Lung (tissue), 12 donors: Measurements from ENCODE around the gene SLC2A10. TPM values are rescaled to one million over a fixed set of nuclear protein-coding genes. Genes with fewer than 3 reads are reported as not detected.
"Not testable (repeated sequence)": the region's sequence is repeated elsewhere in the genome, so short reads cannot be mapped to it uniquely, and the experiment has no call there.

Source experiments
- ATAC-seq: fragments of 200-7000 bp; cut with Tn5 transposase; one replicate; pipeline ENCODE4 v1.9.1; 2020; ENCODE audit warnings: moderate number of reproducible peaks; ENCODE audit not compliant: insufficient read depth, low FRiP score
- DNase-seq, 3 donors: peaks; one replicate each; pipeline ENCODE4 v3.0.0-alpha.2; 2013 to 2017
- H3K27ac ChIP-seq, 2 donors: one replicate each; pipeline ENCODE4 v1.5.1; 2013; ENCODE audit warnings: mild to moderate bottlenecking in 2 of 2, moderate library complexity in 2 of 2, control low read depth in 1 of 2, inconsistent platforms in 1 of 2, low read depth in 1 of 2, low read length in 1 of 2
- H3K27me3 ChIP-seq, 3 donors: one replicate each; pipeline ENCODE4 v1.5.1; 2013; ENCODE audit warnings: low read length in 2 of 3; ENCODE audit not compliant: control insufficient read depth in 3 of 3, insufficient read depth in 3 of 3
- H3K36me3 ChIP-seq, 4 donors: one replicate each; pipeline ENCODE4 v1.5.1; 2013; ENCODE audit warnings: low read length in 4 of 4, mild to moderate bottlenecking in 1 of 4, moderate library complexity in 1 of 4; ENCODE audit not compliant: control insufficient read depth in 4 of 4, insufficient read depth in 4 of 4
- H3K4me1 ChIP-seq, 5 donors: one replicate each; pipeline ENCODE4 v1.5.1; 2013; ENCODE audit warnings: low read length in 5 of 5, mild to moderate bottlenecking in 2 of 5, moderate library complexity in 1 of 5; ENCODE audit not compliant: control insufficient read depth in 5 of 5, insufficient read depth in 5 of 5
- H3K4me3 ChIP-seq: one replicate; pipeline ENCODE4 v1.5.1; 2013; ENCODE audit warnings: mild to moderate bottlenecking, control low read depth, moderate library complexity
- H3K9ac ChIP-seq, 2 donors: one replicate each; pipeline ENCODE4 v1.5.1; 2013; ENCODE audit warnings: low read length in 2 of 2, control low read depth in 1 of 2; ENCODE audit not compliant: insufficient read depth in 1 of 2
- H3K9me3 ChIP-seq, 4 donors: one replicate each; pipeline ENCODE4 v1.5.1; 2013; ENCODE audit warnings: low read length in 3 of 4, mild to moderate bottlenecking in 1 of 4, moderate library complexity in 1 of 4; ENCODE audit not compliant: control insufficient read depth in 4 of 4, insufficient read depth in 3 of 4
- CTCF ChIP-seq: IDR thresholded peaks from 2 replicates; pipeline ENCODE4 v1.5.1; 2012; ENCODE audit warnings: mild to moderate bottlenecking; ENCODE audit errors: control extremely low read depth, extremely low read depth
- WGBS, 2 donors: extraction: QIAGEN DNeasy Blood & Tissue Kit; methylation state at CpG; one replicate each; pipeline ENCODE4 v1.1.7; 2013; 5-methylcytosine and 5-hydroxymethylcytosine counted together
- polyA plus RNA-seq, 2 donors: library from polyadenylated mRNA; stranded (reverse); fragments of 200-250 nt; gene quantifications; one replicate each; pipeline ENCODE4 v1.2.1, GENCODE V29; 2013
- total RNA-seq, 2 donors: library from RNA; depleted of rRNA in 1 of 2; stranded (reverse); fragments of >200 nt in 1 of 2; gene quantifications; one replicate each; pipeline ENCODE4 v1.2.1, GENCODE V29; 2014 to 2021
- donor health status: control.
- donor health status: control.
- donor health status: Bipolar disorder and iron deficiency.
- donor health status: healthy.
- donor health status: DM: yes; HTN: yes; CAD: no.

SLC2A10 gene
- total and polyA plus RNA-seq, 4 donors, result 7.4 to 20.6 (median 12.1) TPM

GRCh38 chr20:46674253-46675083 lies 35.0 kb upstream of the SLC2A10 start:
- WGBS, 2 donors, result 73 to 80% methylated on average over 14 of the region's 14 CpGs
- no peak overlapping the region for H3K9ac ChIP-seq
- ATAC-seq, result no peak
- H3K27ac ChIP-seq, result no peak overlapping the region
- H3K27me3 ChIP-seq, result no peaks in the 10 kb centered on the region
- no peak for TF ChIP-seq CTCF
- peaks cover 0 to 5% (median 0%) of the 10 kb centered on the region in 5 donors for H3K4me1 ChIP-seq
- H3K9me3 ChIP-seq, result peaks cover 0 to 11% (median 4%) of the 10 kb centered on the region in 4 donors
- peak in 1 of 3 donors; percentile 27 for DNase-seq
- no peak overlapping the region for H3K4me3 ChIP-seq
- H3K36me3 ChIP-seq, result peaks cover 0 to 3% (median 0%) of the 10 kb centered on the region in 4 donors

- H3K36me3 ChIP-seq, ATAC-seq, H3K4me1 ChIP-seq, H3K9me3 ChIP-seq, H3K4me3 ChIP-seq, H3K27me3 ChIP-seq, H3K27ac ChIP-seq, H3K9ac ChIP-seq, DNase-seq: not testable (repeated sequence)
- 90 to 93% methylated on average over 11 to 13 of the region's 14 CpGs for WGBS, 2 donors
Measured at GRCh38 chr20:46676649-46677316, 32.7 kb upstream of the SLC2A10 start.

- no peak overlapping the region for H3K9ac ChIP-seq
- no peak overlapping the region for H3K27ac ChIP-seq
- peaks cover 0 to 4% (median 2%) of the 10 kb centered on the region in 4 donors for H3K36me3 ChIP-seq
- DNase-seq (no peak), ATAC-seq (no peak)
- H3K4me3 ChIP-seq, result no peak overlapping the region
- H3K4me1 ChIP-seq, result peaks cover 0 to 2% (median 2%) of the 10 kb centered on the region in 5 donors
- no peak for TF ChIP-seq CTCF
- 86 to 92% methylated on average over 5 of the region's 5 CpGs for WGBS, 2 donors
- no peaks in the 10 kb centered on the region for H3K27me3 ChIP-seq
- H3K9me3 ChIP-seq, result peaks cover 0 to 4% (median 0%) of the 10 kb centered on the region in 4 donors
Measured at GRCh38 chr20:46677608-46678007, 31.8 kb upstream of the SLC2A10 start.

GRCh38 chr20:46678516-46678915 lies 30.9 kb upstream of the SLC2A10 start:
- no peaks in the 10 kb centered on the region for H3K27me3 ChIP-seq
- TF ChIP-seq CTCF, result no peak
- H3K4me3 ChIP-seq, result no peak overlapping the region
- ATAC-seq (no peak), DNase-seq (no peak)
- 88% methylated on average over 4 of the region's 4 CpGs for WGBS, 2 donors
- peaks cover 4 to 11% (median 6%) of the 10 kb centered on the region in 5 donors for H3K4me1 ChIP-seq
- H3K9me3 ChIP-seq, result no peaks in the 10 kb centered on the region
- H3K27ac ChIP-seq, result no peak overlapping the region
- no peak overlapping the region for H3K9ac ChIP-seq
- H3K36me3 ChIP-seq, result peaks cover 0 to 4% (median 2%) of the 10 kb centered on the region in 4 donors
